Prostate gland (tissue), 2 donors: ENCODE measurements around the gene SCN7A.
"Not testable (repeated sequence)": the region's sequence is repeated elsewhere in the genome, so short reads cannot be mapped to it uniquely, and the experiment has no call there.

ENCODE experiments used
- CTCF ChIP-seq, 4 experiments: fragments of 200-600 bp in 2 of 4; fragments of 450-650 bp in 2 of 4; sonication (generic) in 2 of 4; IDR thresholded peaks; 1 replicate in 3 of 4; 2 replicates in 1 of 4; pipeline ENCODE4 v1.5.1; 2016 to 2019; ENCODE audit warnings: antibody characterized with exemption in 4 of 4, mild to moderate bottlenecking in 2 of 4, moderate library complexity in 2 of 4
- POLR2A ChIP-seq: fragments of 450-650 bp; IDR thresholded peaks from one replicate; pipeline ENCODE4 v1.6.1; 2016; ENCODE audit warnings: antibody characterized with exemption, mild to moderate bottlenecking
- POLR2AphosphoS5 ChIP-seq: sonication (generic); formaldehyde crosslinking; IDR thresholded peaks from one replicate; pipeline ENCODE4 v1.6.1; 2017; ENCODE audit warnings: antibody characterized with exemption

GRCh38 chr2:166357950-166358321 is 136.1 kb downstream of the SCN7A start:
- not testable (repeated sequence) for TF ChIP-seq CTCF (IDR thresholded peaks at IDR 0.05); POLR2AphosphoS5; POLR2A
